Measurements from ENCODE around the gene LONRF3. TPM values are rescaled to one million over a fixed set of nuclear protein-coding genes. Genes with fewer than 3 reads are reported as not detected.

The LONRF3 gene
- total and polyA plus RNA-seq, 9 donors: 1.3 to 2.4 (median 1.7) TPM

GRCh38 chrX:119067023-119067739 lies 92.8 kb downstream of the LONRF3 start:
- H3K9me3 ChIP-seq (replicated peaks; ENCODE audit: control insufficient read depth, low read depth, low read length): no peaks in the 10 kb centered on the region
- peaks cover 4% of the 10 kb centered on the region for H3K27me3 ChIP-seq (ENCODE audit: control insufficient read depth, insufficient read depth, low read length)
- 8% methylated on average over 2 of the region's 7 CpGs for WGBS (ENCODE audit: insufficient coverage)
- H3K4me1 ChIP-seq (ENCODE audit: control insufficient read depth, insufficient read depth, low read length): peaks cover 10% of the 10 kb centered on the region
- H3K36me3 ChIP-seq (ENCODE audit: control insufficient read depth, insufficient read depth, low read length): no peaks in the 10 kb centered on the region
- H3K27ac ChIP-seq (ENCODE audit: low read length): no peak overlapping the region
- no peak overlapping the region for H3K4me3 ChIP-seq (ENCODE audit: low read length)
- DNase-seq: peak; percentile 58

Other genes starting within 250 kb of the LONRF3 start
- 27.5 TPM for gene IL13RA1, start 247.0 kb upstream of the LONRF3 start, total RNA-seq
- 10 to 100 TPM; 26.8 to 34.4 (median 27.7) TPM for gene IL13RA1, start 247.0 kb upstream of the LONRF3 start, polyA plus RNA-seq (ENCODE audit: insufficient read depth in 1 of 8, insufficient read length in 8 of 8, low replicate concordance in 1 of 8)
- 0.27 TPM for gene ZCCHC12, start 150.8 kb upstream of the LONRF3 start, total RNA-seq
- gene ZCCHC12, start 150.8 kb upstream of the LONRF3 start, polyA plus RNA-seq (ENCODE audit: insufficient read depth in 1 of 8, insufficient read length in 8 of 8, low replicate concordance in 1 of 8): under 1 TPM; 0.29 to 1.00 (median 0.42) TPM
- not detected for gene CT47C1, start 98.4 kb downstream of the LONRF3 start, total RNA-seq
- gene CT47C1, start 98.4 kb downstream of the LONRF3 start, polyA plus RNA-seq (ENCODE audit: insufficient read depth in 1 of 8, insufficient read length in 8 of 8, low replicate concordance in 1 of 8): under 1 TPM in 1 of 8 donors, not detected in 7; 0.22 TPM
- 0.18 TPM for gene KIAA1210, start 153.2 kb downstream of the LONRF3 start, total RNA-seq
- gene KIAA1210, start 153.2 kb downstream of the LONRF3 start, polyA plus RNA-seq (ENCODE audit: insufficient read depth in 1 of 8, insufficient read length in 8 of 8, low replicate concordance in 1 of 8): under 1 TPM; 0.12 to 0.30 (median 0.20) TPM

Data from muscle of leg (tissue), 11 donors.